Fibroblast of lung (primary cell): ENCODE measurements around the gene WNT11. TPM values are rescaled to one million over a fixed set of nuclear protein-coding genes. Genes with fewer than 3 reads are reported as not detected.

Experiments used
- DNase-seq, 2 donors: peaks; one replicate each; pipeline versions ENCODE4 v3.0.0 to v3.0.0-alpha.2; 2010; ENCODE audit warnings: low read depth in 2 of 2
- H2AFZ ChIP-seq: 2 replicates; pipeline ENCODE4 v1.5.1; 2012; ENCODE audit warnings: low read length, control low read depth, inconsistent platforms
- H3K27ac ChIP-seq: 2 replicates; pipeline ENCODE4 v1.5.1; 2011; ENCODE audit warnings: low read length, control low read depth; ENCODE audit not compliant: insufficient read depth
- H3K27me3 ChIP-seq: 2 replicates; pipeline ENCODE4 v1.5.1; 2011; ENCODE audit warnings: mild to moderate bottlenecking, low read length; ENCODE audit not compliant: control insufficient read depth, insufficient read depth
- H3K36me3 ChIP-seq: 2 replicates; pipeline ENCODE4 v1.5.1; 2011; ENCODE audit warnings: low read length; ENCODE audit not compliant: control insufficient read depth, insufficient read depth
- H3K4me1 ChIP-seq: 2 replicates; pipeline ENCODE4 v1.5.1; 2011; ENCODE audit warnings: low read length; ENCODE audit not compliant: control insufficient read depth, insufficient read depth; ENCODE audit errors: extremely low read depth
- H3K4me2 ChIP-seq: 2 replicates; pipeline ENCODE4 v1.5.1; 2011; ENCODE audit warnings: low read length, control low read depth; ENCODE audit not compliant: insufficient read depth; ENCODE audit errors: extremely low read depth
- H3K4me3 ChIP-seq, 4 experiments: fragments of 200-600 bp in 1 of 4; sonication (generic) in 1 of 4; replicated peaks in 1 of 4; 2 replicates each; pipeline ENCODE4 v1.5.1; 2011 to 2016; ENCODE audit warnings: low read length in 4 of 4, low read depth in 3 of 4, mild to moderate bottlenecking in 3 of 4, control low read depth in 2 of 4, inconsistent platforms in 1 of 4, mixed read lengths in 1 of 4; ENCODE audit not compliant: insufficient read depth in 1 of 4; ENCODE audit errors: control extremely low read depth in 1 of 4
- H3K79me2 ChIP-seq: 2 replicates; pipeline ENCODE4 v1.5.1; 2012; ENCODE audit warnings: mild to moderate bottlenecking, low read length, inconsistent platforms; ENCODE audit not compliant: control insufficient read depth, insufficient read depth
- H3K9ac ChIP-seq: 2 replicates; pipeline ENCODE4 v1.5.1; 2011; ENCODE audit warnings: mild to moderate bottlenecking, low read length, control low read depth; ENCODE audit not compliant: insufficient read depth
- H3K9me3 ChIP-seq: 2 replicates; pipeline ENCODE4 v1.5.1; 2012; ENCODE audit warnings: low read depth, low read length; ENCODE audit not compliant: control insufficient read depth, insufficient read depth
- H4K20me1 ChIP-seq: 2 replicates; pipeline ENCODE4 v1.5.1; 2011; ENCODE audit warnings: low read length; ENCODE audit not compliant: control insufficient read depth, insufficient read depth; ENCODE audit errors: extremely low read depth
- EZH2 ChIP-seq: IDR thresholded peaks from 2 replicates; pipeline ENCODE4 v1.5.1; 2012; ENCODE audit warnings: low read length, control low read depth, mild to moderate bottlenecking; ENCODE audit errors: missing control alignments
- polyA plus RNA-seq, 2 donors: library from polyadenylated mRNA; depleted of rRNA in 1 of 2; stranded (reverse) in 1 of 2; unstranded in 1 of 2; fragments of >200 nt; gene quantifications; 2 replicates each; pipeline ENCODE4 v1.2.1, GENCODE V29; 2011 to 2012; ENCODE audit warnings: missing spikeins in 1 of 2
- total RNA-seq: library from RNA; depleted of rRNA; stranded (reverse); fragments of >200 nt; gene quantifications from 2 replicates; pipeline ENCODE4 v1.2.1, GENCODE V29; 2014
- TF ChIP-seq, protein P1 (sequence below), 2 donors: IDR thresholded peaks in 1 of 2; conservative IDR thresholded peaks in 1 of 2; 1 replicate in 1 of 2; 2 replicates in 1 of 2; pipeline ENCODE4 v1.5.1; 2011 to 2012; ENCODE audit warnings: low read length in 2 of 2, control low read depth in 1 of 2, inconsistent platforms in 1 of 2, low read depth in 1 of 2, mild to moderate bottlenecking in 1 of 2

WNT11 gene
- total and polyA plus RNA-seq, 2 donors (not counting 1 experiment from before 2014, with no cell fraction given): 0.07 to 0.33 TPM

DNA sequence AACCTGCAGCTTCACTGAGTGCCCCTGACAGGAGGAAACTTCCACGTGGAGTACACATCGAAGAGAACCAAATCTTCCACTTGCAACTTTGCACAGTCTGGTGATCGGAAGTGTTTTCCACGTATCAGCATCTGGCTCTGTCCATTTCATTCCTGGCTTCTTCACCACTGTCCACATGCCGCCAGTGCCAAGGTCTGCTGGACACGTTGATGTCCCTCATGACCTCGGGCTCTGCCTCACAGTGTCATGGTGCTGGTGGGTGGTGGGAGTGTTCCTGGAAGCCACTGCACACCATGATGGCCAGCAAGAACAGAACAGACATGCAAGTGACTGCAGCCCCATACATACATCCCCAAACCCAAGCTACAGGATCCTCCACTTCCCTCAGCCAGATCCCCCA is 48.4 kb downstream of the WNT11 start:
- H4K20me1 ChIP-seq: no peaks in the 10 kb centered on the region
- no peak overlapping the region for H3K4me3 ChIP-seq
- H3K36me3 ChIP-seq: no peaks in the 10 kb centered on the region
- H3K27me3 ChIP-seq: peaks cover 6% of the 10 kb centered on the region
- H3K4me2 ChIP-seq: no peak overlapping the region
- H3K4me1 ChIP-seq: peaks cover 2% of the 10 kb centered on the region
- no peaks in the 10 kb centered on the region for H3K79me2 ChIP-seq
- H3K9ac ChIP-seq: no peak overlapping the region
- DNase-seq: no peak
- no peak overlapping the region for H3K27ac ChIP-seq
- no peak overlapping the region for H2AFZ ChIP-seq
- TF ChIP-seq EZH2: no peak
- TF ChIP-seq, protein P1, sequence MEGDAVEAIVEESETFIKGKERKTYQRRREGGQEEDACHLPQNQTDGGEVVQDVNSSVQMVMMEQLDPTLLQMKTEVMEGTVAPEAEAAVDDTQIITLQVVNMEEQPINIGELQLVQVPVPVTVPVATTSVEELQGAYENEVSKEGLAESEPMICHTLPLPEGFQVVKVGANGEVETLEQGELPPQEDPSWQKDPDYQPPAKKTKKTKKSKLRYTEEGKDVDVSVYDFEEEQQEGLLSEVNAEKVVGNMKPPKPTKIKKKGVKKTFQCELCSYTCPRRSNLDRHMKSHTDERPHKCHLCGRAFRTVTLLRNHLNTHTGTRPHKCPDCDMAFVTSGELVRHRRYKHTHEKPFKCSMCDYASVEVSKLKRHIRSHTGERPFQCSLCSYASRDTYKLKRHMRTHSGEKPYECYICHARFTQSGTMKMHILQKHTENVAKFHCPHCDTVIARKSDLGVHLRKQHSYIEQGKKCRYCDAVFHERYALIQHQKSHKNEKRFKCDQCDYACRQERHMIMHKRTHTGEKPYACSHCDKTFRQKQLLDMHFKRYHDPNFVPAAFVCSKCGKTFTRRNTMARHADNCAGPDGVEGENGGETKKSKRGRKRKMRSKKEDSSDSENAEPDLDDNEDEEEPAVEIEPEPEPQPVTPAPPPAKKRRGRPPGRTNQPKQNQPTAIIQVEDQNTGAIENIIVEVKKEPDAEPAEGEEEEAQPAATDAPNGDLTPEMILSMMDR (conservative IDR thresholded peaks at IDR 0.05 in 1 of 2, IDR thresholded peaks at IDR 0.05 in 1 of 2; ENCODE audit: low read depth in 1 of 2, low read length in 2 of 2): no peak
- no peaks in the 10 kb centered on the region for H3K9me3 ChIP-seq

DNA sequence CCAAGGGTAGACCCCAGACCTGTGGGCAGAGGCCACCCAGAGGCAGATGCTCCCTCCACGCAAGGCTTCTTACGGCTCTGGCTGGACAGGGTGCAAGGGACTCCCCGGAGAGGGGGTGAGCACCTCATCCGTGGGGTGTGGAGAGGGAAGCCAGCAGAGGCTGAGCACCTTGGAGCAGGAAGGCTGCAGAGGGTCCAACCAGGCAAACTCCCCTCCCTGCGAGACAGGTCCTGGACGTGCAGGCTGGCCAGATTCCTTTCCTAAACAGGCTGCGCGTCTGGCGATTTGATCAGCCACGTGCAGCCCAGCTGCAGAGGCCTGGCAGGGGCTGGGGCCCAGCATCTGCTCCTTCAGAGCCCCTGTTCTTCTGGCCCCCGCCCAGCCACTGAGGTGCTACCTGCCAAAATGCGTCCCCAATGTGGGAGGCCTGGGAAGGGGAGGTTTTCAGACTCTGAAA is 49.3 kb downstream of the WNT11 start:
- TF ChIP-seq EZH2: no peak
- TF ChIP-seq, protein P1 (conservative IDR thresholded peaks at IDR 0.05 in 1 of 2, IDR thresholded peaks at IDR 0.05 in 1 of 2; ENCODE audit: low read depth in 1 of 2, low read length in 2 of 2): no peak
- H3K27me3 ChIP-seq: no peaks in the 10 kb centered on the region
- H2AFZ ChIP-seq: no peak overlapping the region
- peaks cover 2% of the 10 kb centered on the region for H3K4me1 ChIP-seq
- H4K20me1 ChIP-seq: no peaks in the 10 kb centered on the region
- H3K79me2 ChIP-seq: no peaks in the 10 kb centered on the region
- DNase-seq: no peak
- H3K4me3 ChIP-seq: no peak overlapping the region
- no peaks in the 10 kb centered on the region for H3K36me3 ChIP-seq
- H3K4me2 ChIP-seq: no peak overlapping the region
- H3K9ac ChIP-seq: no peak overlapping the region
- H3K9me3 ChIP-seq: no peaks in the 10 kb centered on the region
- no peak overlapping the region for H3K27ac ChIP-seq

- no peaks in the 10 kb centered on the region for H3K79me2 ChIP-seq
- no peaks in the 10 kb centered on the region for H4K20me1 ChIP-seq
- no peak overlapping the region for H3K4me2 ChIP-seq
- H3K36me3 ChIP-seq: no peaks in the 10 kb centered on the region
- H3K4me1 ChIP-seq: no peaks in the 10 kb centered on the region
- H3K9ac ChIP-seq: no peak overlapping the region
- TF ChIP-seq, protein P1 (conservative IDR thresholded peaks at IDR 0.05 in 1 of 2, IDR thresholded peaks at IDR 0.05 in 1 of 2; ENCODE audit: low read depth in 1 of 2, low read length in 2 of 2): no peak
- DNase-seq: no peak
- H3K9me3 ChIP-seq: no peaks in the 10 kb centered on the region
- H2AFZ ChIP-seq: no peak overlapping the region
- H3K27me3 ChIP-seq: no peaks in the 10 kb centered on the region
- H3K27ac ChIP-seq: no peak overlapping the region
- no peak overlapping the region for H3K4me3 ChIP-seq
These were observed 50.6 kb downstream of the WNT11 start for GRCh38 chr11:76155500-76156227.
